IMR-90 (cell line): ENCODE results near the gene PPP1R16B. TPM values are rescaled to one million over a fixed set of nuclear protein-coding genes. Genes with fewer than 3 reads are reported as not detected.
A peak's percentile ranks its signal among the peaks of the same experiment; 100 is the strongest.

Source experiments
- ATAC-seq: fragments of 200-7000 bp; cut with Tn5 transposase; 2 replicates; pipeline ENCODE4 v1.9.1; 2020; ENCODE audit warnings: low read depth, mild to moderate bottlenecking, moderate library complexity
- BruUV-seq: library from RNA; stranded (reverse); fragments of 400-500 nt; replicated peaks from 2 replicates; lab custom pipeline; 2021; lab: Mats Ljungman, UMichigan
- CTCF ChIA-PET: fragments of 300-600 bp; formaldehyde crosslinking; extraction: SDS; loops from one replicate; lab custom pipeline; 2021; ENCODE audit warnings: antibody characterized with exemption; lab: Yijun Ruan, JAX
- POLR2A ChIA-PET: fragments of 300-600 bp; sonication (Branson Sonifier 250); formaldehyde crosslinking; loops from one replicate; lab custom pipeline; 2022; ENCODE audit warnings: antibody characterized with exemption; ENCODE audit not compliant: unreplicated experiment; lab: Charles Lee
- DNase-seq: peaks from one replicate; pipeline ENCODE4 v3.0.0; 2013
- H2AFZ ChIP-seq: replicated peaks from 2 replicates; pipeline ENCODE3; 2013; ENCODE audit warnings: low read length, mild to moderate bottlenecking; ENCODE audit not compliant: poor library complexity
- H2AK5ac ChIP-seq: 2 replicates; pipeline ENCODE4 v1.6.1; 2013; ENCODE audit warnings: low read depth, low read length, inconsistent platforms
- H2AK9ac ChIP-seq: replicated peaks from 2 replicates; pipeline ENCODE3; 2013; ENCODE audit warnings: mild to moderate bottlenecking, low read depth, low read length, moderate library complexity; ENCODE audit not compliant: poor library complexity
- H2BK120ac ChIP-seq: 2 replicates; pipeline ENCODE4 v1.6.1; 2013; ENCODE audit warnings: low read depth, low read length, inconsistent platforms
- H2BK15ac ChIP-seq: 3 replicates; pipeline ENCODE4 v1.6.1; 2013; ENCODE audit warnings: low read depth, low read length, inconsistent platforms
- H2BK20ac ChIP-seq: 2 replicates; pipeline ENCODE4 v1.6.1; 2013; ENCODE audit warnings: low read depth, mild to moderate bottlenecking, inconsistent platforms, low read length, moderate library complexity
- H2BK5ac ChIP-seq: 2 replicates; pipeline ENCODE4 v1.6.1; 2013; ENCODE audit warnings: mild to moderate bottlenecking, low read depth, low read length, inconsistent platforms; ENCODE audit not compliant: poor library complexity, severe bottlenecking
- H3K14ac ChIP-seq: replicated peaks from 2 replicates; pipeline ENCODE4 v1.6.1; 2013; ENCODE audit warnings: low read depth, low read length, inconsistent platforms
- H3K18ac ChIP-seq: 2 replicates; pipeline ENCODE4 v1.6.1; 2013; ENCODE audit warnings: low read depth, low read length, control low read depth
- H3K23ac ChIP-seq: 2 replicates; pipeline ENCODE4 v1.6.1; 2013; ENCODE audit warnings: low read depth, low read length, inconsistent platforms
- H3K27ac ChIP-seq: 2 replicates; pipeline ENCODE4 v1.5.1; 2013; ENCODE audit warnings: mild to moderate bottlenecking, control low read depth, low read length; ENCODE audit not compliant: insufficient read depth
- H3K27me3 ChIP-seq: 2 replicates; pipeline ENCODE4 v1.6.1; 2013; ENCODE audit warnings: low read length; ENCODE audit not compliant: control insufficient read depth, insufficient read depth
- H3K36me3 ChIP-seq: 2 replicates; pipeline ENCODE4 v1.6.1; 2013; ENCODE audit warnings: low read length, mixed read lengths; ENCODE audit not compliant: control insufficient read depth, insufficient read depth
- H3K4ac ChIP-seq: 2 replicates; pipeline ENCODE4 v1.6.1; 2013; ENCODE audit warnings: low read depth, low read length, inconsistent platforms
- H3K4me1 ChIP-seq: 2 replicates; pipeline ENCODE4 v1.6.1; 2013; ENCODE audit warnings: low read length, mixed read lengths; ENCODE audit not compliant: control insufficient read depth, insufficient read depth
- H3K4me2 ChIP-seq: 2 replicates; pipeline ENCODE4 v1.6.1; 2013; ENCODE audit warnings: low read depth, mild to moderate bottlenecking, control low read depth, low read length, moderate library complexity
- H3K4me3 ChIP-seq: 2 replicates; pipeline ENCODE4 v1.5.1; 2013; ENCODE audit warnings: low read depth, mild to moderate bottlenecking, control low read depth, low read length, moderate library complexity; ENCODE audit not compliant: insufficient read depth
- H3K56ac ChIP-seq: 2 replicates; pipeline ENCODE4 v1.6.1; 2013; ENCODE audit warnings: low read length, inconsistent platforms; ENCODE audit not compliant: insufficient read depth; ENCODE audit errors: extremely low read depth
- H3K79me1 ChIP-seq, 2 experiments: 2 replicates each; pipeline ENCODE4 v1.6.1; 2013; ENCODE audit warnings: low read length in 2 of 2, inconsistent platforms in 1 of 2, low read depth in 1 of 2
- H3K9ac ChIP-seq: 2 replicates; pipeline ENCODE4 v1.6.1; 2013; ENCODE audit warnings: low read depth, low read length, control low read depth
- H3K9me1 ChIP-seq: 2 replicates; pipeline ENCODE4 v1.6.1; 2013; ENCODE audit warnings: low read length, inconsistent platforms; ENCODE audit not compliant: insufficient read depth
- H3K9me3 ChIP-seq: 2 replicates; pipeline ENCODE4 v1.6.1; 2013; ENCODE audit warnings: low read length; ENCODE audit not compliant: control insufficient read depth, insufficient read depth
- H4K20me1 ChIP-seq: 2 replicates; pipeline ENCODE4 v1.6.1; 2013; ENCODE audit warnings: low read length, inconsistent platforms; ENCODE audit not compliant: insufficient read depth
- H4K5ac ChIP-seq: 2 replicates; pipeline ENCODE4 v1.6.1; 2013; ENCODE audit warnings: mild to moderate bottlenecking, low read depth, low read length, control low read depth
- H4K8ac ChIP-seq, 2 experiments: 2 replicates each; pipeline ENCODE4 v1.6.1; 2013; ENCODE audit warnings: low read depth in 2 of 2, low read length in 2 of 2, control low read depth in 1 of 2, inconsistent platforms in 1 of 2
- H4K91ac ChIP-seq: 2 replicates; pipeline ENCODE4 v1.6.1; 2013; ENCODE audit warnings: low read depth, low read length, inconsistent platforms; ENCODE audit not compliant: insufficient read depth
- BHLHE40 ChIP-seq: fragments of 150-350 bp; IDR thresholded peaks from 2 replicates; pipeline ENCODE4 v1.6.1; 2016; ENCODE audit warnings: mild to moderate bottlenecking, low read depth, low read length
- CEBPB ChIP-seq: IDR thresholded peaks from 2 replicates; pipeline ENCODE4 v1.6.1; 2012; ENCODE audit warnings: low read depth, low read length, improper control_type of control experiment
- CHD1 ChIP-seq: IDR thresholded peaks from 2 replicates; pipeline ENCODE4 v1.6.1; 2012; ENCODE audit warnings: low read depth, low read length, improper control_type of control experiment
- CTCF ChIP-seq: conservative IDR thresholded peaks from 2 replicates; pipeline ENCODE4 v1.5.1; 2012; ENCODE audit warnings: mild to moderate bottlenecking, low read depth, low read length, improper control_type of control experiment
- ELK1 ChIP-seq: fragments of 150-350 bp; IDR thresholded peaks from 2 replicates; pipeline ENCODE4 v1.6.1; 2016; ENCODE audit warnings: low read depth, mild to moderate bottlenecking, low read length, moderate library complexity, borderline replicate concordance
- FOS ChIP-seq: fragments of 150-350 bp; IDR thresholded peaks from 2 replicates; pipeline ENCODE4 v1.6.1; 2016; ENCODE audit warnings: low read depth, low read length
- MAFK ChIP-seq: IDR thresholded peaks from 2 replicates; pipeline ENCODE4 v1.6.1; 2012; ENCODE audit warnings: low read depth, low read length, improper control_type of control experiment
- MAZ ChIP-seq: IDR thresholded peaks from 2 replicates; pipeline ENCODE4 v1.6.1; 2012; ENCODE audit warnings: low read depth, mild to moderate bottlenecking, low read length, improper control_type of control experiment, moderate library complexity, borderline replicate concordance
- MXI1 ChIP-seq: IDR thresholded peaks from 2 replicates; pipeline ENCODE4 v1.6.1; 2012; ENCODE audit warnings: low read depth, mild to moderate bottlenecking, low read length, moderate library complexity, borderline replicate concordance
- NFE2L2 ChIP-seq: fragments of 150-350 bp; IDR thresholded peaks from 2 replicates; pipeline ENCODE4 v1.6.1; 2016; ENCODE audit warnings: low read depth, mild to moderate bottlenecking, low read length
- RCOR1 ChIP-seq: IDR thresholded peaks from 2 replicates; pipeline ENCODE4 v1.6.1; 2012; ENCODE audit warnings: mild to moderate bottlenecking, low read length, improper control_type of control experiment; ENCODE audit not compliant: insufficient replicate concordance
- RFX5 ChIP-seq: IDR thresholded peaks from 2 replicates; pipeline ENCODE4 v1.8.0; 2012; ENCODE audit warnings: low read depth, mild to moderate bottlenecking, low read length, moderate library complexity
- WGBS, 2 experiments: methylation state at CpG; one replicate each; pipeline versions ENCODE4 v1.1.5 to v1.1.7; 2013; ENCODE audit warnings: missing lambda C conversion rate in 2 of 2; ENCODE audit not compliant: insufficient read length in 1 of 2; ENCODE audit errors: extremely low coverage in 2 of 2; 5-methylcytosine and 5-hydroxymethylcytosine counted together
- dilution Hi-C: fragments of 300-500 bp; cut with HindIII; formaldehyde crosslinking; loops from one replicate; pipeline ENCODE4 v1.14.3; 2018; ENCODE audit warnings: low sequenced_read_pairs; ENCODE audit not compliant: unreplicated experiment
- in situ Hi-C: fragments of 300-500 bp; cut with MboI; formaldehyde crosslinking; loops from 3 replicates; pipeline ENCODE4 v1.14.3; 2019; ENCODE audit warnings: low sequenced_read_pairs, inconsistent platforms, mixed read lengths
- intact Hi-C: fragments of 100-400 bp; cut with micrococcal nuclease; formaldehyde crosslinking; loops from 2 replicates; pipeline ENCODE4 v1.10.0; 2022
- polyA plus RNA-seq, 3 experiments: library from polyadenylated mRNA; depleted of rRNA; stranded (reverse); fragments of >200 nt; gene quantifications; 2 replicates each; pipeline ENCODE4 v1.2.3, GENCODE V29; 2012; ENCODE audit warnings: low replicate concordance in 1 of 3
- total RNA-seq: library from RNA; depleted of rRNA; stranded (reverse); fragments of >200 nt; gene quantifications from 2 replicates; pipeline ENCODE4 v1.2.3, GENCODE V29; 2012
- TF ChIP-seq, protein P1 (sequence below): fragments of 150-350 bp; IDR thresholded peaks from 2 replicates; pipeline ENCODE4 v1.6.1; 2017; ENCODE audit warnings: mild to moderate bottlenecking, antibody characterized with exemption, low read length, low read depth

The PPP1R16B gene
- total and polyA plus RNA-seq, 2 of the 4 experiments (the other 2 are of a cell fraction): not detected

- TF ChIP-seq MXI1 (no peak), CHD1 (no peak), RCOR1 (no peak), MAFK (no peak), BHLHE40 (no peak)
Observed at GRCh38 chr20:38968090-38968489, 162.6 kb downstream of the PPP1R16B start (continued).

DNA sequence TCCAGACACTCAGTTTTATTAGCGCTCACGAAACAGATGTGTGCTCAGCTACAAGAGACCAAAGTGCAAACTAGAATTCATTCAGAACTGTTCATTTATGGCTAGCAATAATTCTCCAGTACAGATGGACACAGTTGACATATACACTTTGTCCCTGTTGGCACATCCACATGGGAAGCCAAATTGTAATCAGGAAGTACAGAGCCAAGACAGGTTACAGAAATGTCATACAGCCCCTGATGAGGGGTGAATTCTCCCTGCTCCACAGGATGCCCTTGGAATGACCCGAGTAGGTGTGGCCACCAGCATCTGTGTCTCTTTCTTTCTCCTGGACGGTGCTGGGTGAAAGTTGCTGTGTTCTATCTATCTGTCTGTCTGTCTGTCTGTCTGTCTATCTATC is 164.2 kb downstream of the PPP1R16B start:
- no peaks in the 10 kb centered on the region for H3K9me3 ChIP-seq
- H4K8ac ChIP-seq: peak overlapping the region; percentile 82 to 93
- peak overlapping the region; percentile 95 for H4K91ac ChIP-seq
- H2BK20ac ChIP-seq: peak overlapping the region; percentile 98
- BruUV-seq: no TSS peak
- 92% methylated on average over 2 of the region's 4 CpGs; no CpG with 5 or more reads in 1 of the 2 experiments for WGBS, 2 experiments
- peak overlapping the region; percentile 1; the same call in 1 of the 2 replicates for H3K4me2 ChIP-seq
- no peaks in the 10 kb centered on the region; the same call in 1 of the 2 replicates for H3K36me3 ChIP-seq
- H3K4me1 ChIP-seq: peaks cover 20% of the 10 kb centered on the region
- peak overlapping the region; percentile 98 for H2BK15ac ChIP-seq
- peak overlapping the region; percentile 96 for H2BK120ac ChIP-seq
- peak; percentile 10; the same call in 1 of the 2 replicates for ATAC-seq
- intact Hi-C loops (no loop called here), dilution Hi-C loops (no loop called here), in situ Hi-C loops (no loop called here)
- peak overlapping the region; percentile 22; the same call in 1 of the 2 replicates for H3K9ac ChIP-seq
- H3K9me1 ChIP-seq: peaks cover 21% of the 10 kb centered on the region
- peaks cover 38 to 67% of the 10 kb centered on the region in 2 experiments for H3K79me1 ChIP-seq
- H3K14ac ChIP-seq: peak overlapping the region; percentile 73
- H4K20me1 ChIP-seq: peaks cover 4% of the 10 kb centered on the region; the same call in 1 of the 2 replicates
- peak overlapping the region; percentile 99 for H2BK5ac ChIP-seq
- no peak overlapping the region for H3K4me3 ChIP-seq
- H3K56ac ChIP-seq: peak overlapping the region; percentile 88
- ChIA-PET CTCF (interaction anchor here (1.0 kb wide), 2 partner anchors 8 to 10 kb away, joined by 3 read pairs; partner anchors contain the start of gene DHX35), POLR2A (no interaction called here)
- peak overlapping the region; percentile 89 for H2AK9ac ChIP-seq
- peak overlapping the region; percentile 92 for H2AK5ac ChIP-seq
- H2AFZ ChIP-seq: no peak overlapping the region
- peak overlapping the region; percentile 17 for H4K5ac ChIP-seq
- no peaks in the 10 kb centered on the region for H3K27me3 ChIP-seq
- no peak for DNase-seq
- H3K27ac ChIP-seq: peak overlapping the region; percentile 87
- H3K4ac ChIP-seq: peak overlapping the region; percentile 97
- peak overlapping the region; percentile 94 for H3K23ac ChIP-seq
- H3K18ac ChIP-seq: peak overlapping the region; percentile 30; the same call in 1 of the 2 replicates
- TF ChIP-seq CTCF (no peak), FOS (no peak), MAZ (no peak), RCOR1 (no peak), CEBPB (no peak), MAFK (no peak), RFX5 (no peak), MXI1 (no peak), ELK1 (no peak), NFE2L2 (no peak)
- TF ChIP-seq, protein P1, sequence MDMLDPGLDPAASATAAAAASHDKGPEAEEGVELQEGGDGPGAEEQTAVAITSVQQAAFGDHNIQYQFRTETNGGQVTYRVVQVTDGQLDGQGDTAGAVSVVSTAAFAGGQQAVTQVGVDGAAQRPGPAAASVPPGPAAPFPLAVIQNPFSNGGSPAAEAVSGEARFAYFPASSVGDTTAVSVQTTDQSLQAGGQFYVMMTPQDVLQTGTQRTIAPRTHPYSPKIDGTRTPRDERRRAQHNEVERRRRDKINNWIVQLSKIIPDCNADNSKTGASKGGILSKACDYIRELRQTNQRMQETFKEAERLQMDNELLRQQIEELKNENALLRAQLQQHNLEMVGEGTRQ: no peak
